Activated CD4-positive, CD25-positive, alpha-beta regulatory T cell (primary cell): Measurements from ENCODE around the gene CRYGB.

Source experiments
- DNase-seq, 4 experiments: peaks; one replicate each; lab custom pipeline; 2025; lab: John Stamatoyannopoulos, UW

The CRYGB gene, protein sequence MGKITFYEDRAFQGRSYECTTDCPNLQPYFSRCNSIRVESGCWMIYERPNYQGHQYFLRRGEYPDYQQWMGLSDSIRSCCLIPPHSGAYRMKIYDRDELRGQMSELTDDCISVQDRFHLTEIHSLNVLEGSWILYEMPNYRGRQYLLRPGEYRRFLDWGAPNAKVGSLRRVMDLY

DNA sequence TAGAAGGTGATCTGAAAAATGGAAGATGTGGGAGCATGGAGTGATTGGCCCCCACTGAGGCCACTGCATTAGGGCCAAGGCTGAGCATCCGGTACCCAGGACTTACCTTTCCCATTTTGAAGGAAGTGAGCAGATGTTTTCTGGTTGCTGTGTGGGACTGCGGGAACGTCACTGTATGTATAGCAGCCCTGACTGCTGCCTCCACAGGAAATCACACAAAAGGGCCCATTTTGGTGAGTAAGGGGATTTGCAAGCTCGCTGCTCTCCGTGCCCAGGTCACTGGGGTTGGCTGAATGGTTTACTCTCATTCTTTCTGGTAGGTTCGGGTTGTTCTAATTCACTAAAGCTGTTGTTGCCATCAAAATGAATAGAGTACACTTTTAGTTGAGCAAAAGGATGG, at the start of gene CRYGB:
CRYGB (minus strand) TSS at position 153 of the 400 bp plus-strand sequence; CDS start at position 115, 38 bp downstream.
- DNase-seq: no peak

DNA sequence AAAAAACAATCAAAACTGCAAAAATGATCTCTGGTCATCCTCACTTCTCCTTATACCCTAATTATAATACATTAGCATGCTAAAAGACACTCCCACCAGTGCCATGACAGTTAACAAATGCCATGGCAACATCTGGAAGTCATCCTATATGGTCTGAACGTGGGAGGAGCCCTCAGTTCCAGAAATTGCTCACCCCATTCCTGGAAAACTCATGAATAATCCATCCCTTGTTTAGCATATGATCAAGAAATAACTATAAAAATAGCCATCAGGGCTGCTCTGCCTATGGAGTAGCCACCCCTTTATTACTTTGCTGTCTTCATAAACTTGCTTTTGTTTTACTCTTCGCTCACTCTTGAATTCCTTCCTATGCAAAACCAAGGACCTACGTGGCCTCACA, 49.6 kb upstream of the CRYGB start:
- no peak for DNase-seq

- DNase-seq: no peak
Measured at GRCh38 chr2:208192611-208193236, 46.8 kb upstream of the CRYGB start.

DNA sequence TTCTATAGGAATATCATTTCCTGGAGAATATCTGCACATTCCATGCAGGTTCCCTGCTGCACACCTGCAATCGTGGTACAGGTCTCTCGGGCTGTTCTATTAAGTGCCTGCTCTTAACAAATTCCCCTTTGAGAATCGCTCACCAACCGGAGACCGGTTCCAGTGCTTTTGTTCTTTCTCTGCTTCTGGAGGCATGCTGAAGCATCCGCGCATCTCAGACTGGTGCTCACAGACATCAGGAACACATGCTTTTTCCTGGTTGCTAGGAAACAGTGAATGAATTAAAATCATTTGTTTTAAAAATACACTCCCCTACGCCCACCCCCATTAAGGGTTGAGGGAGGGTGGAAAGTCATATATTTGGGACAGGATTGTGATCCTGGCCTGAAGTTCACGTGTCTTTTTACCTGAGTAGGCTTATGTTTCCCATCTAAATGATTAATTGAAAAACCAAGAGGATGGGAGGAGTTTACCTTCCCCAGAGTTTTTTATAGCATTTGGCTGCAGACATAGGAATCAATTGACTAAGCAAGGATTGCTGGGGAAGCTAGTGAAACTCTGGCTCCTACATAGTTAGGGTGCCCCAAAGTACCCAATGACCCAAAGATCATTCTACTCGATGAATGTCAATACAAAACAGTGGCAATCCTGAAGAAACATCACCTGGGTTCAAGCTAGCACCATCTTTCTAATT, 44.0 kb upstream of the CRYGB start, which contains the start of gene C2orf80:
C2orf80 (minus strand) TSS at position 221 of the 694 bp plus-strand sequence. CDS start 3,044 bp downstream, outside the sequence.
- no peak for DNase-seq

GRCh38 chr2:208189069-208189809, 43.3 kb upstream of the CRYGB start:
- no peak for DNase-seq

- no peak for DNase-seq
Measured at GRCh38 chr2:208186893-208187292, 40.9 kb upstream of the CRYGB start.

- no peak for DNase-seq
Measured at GRCh38 chr2:208186465-208186864, 40.5 kb upstream of the CRYGB start.

GRCh38 chr2:208183972-208184705, 38.2 kb upstream of the CRYGB start:
- DNase-seq: no peak

DNA sequence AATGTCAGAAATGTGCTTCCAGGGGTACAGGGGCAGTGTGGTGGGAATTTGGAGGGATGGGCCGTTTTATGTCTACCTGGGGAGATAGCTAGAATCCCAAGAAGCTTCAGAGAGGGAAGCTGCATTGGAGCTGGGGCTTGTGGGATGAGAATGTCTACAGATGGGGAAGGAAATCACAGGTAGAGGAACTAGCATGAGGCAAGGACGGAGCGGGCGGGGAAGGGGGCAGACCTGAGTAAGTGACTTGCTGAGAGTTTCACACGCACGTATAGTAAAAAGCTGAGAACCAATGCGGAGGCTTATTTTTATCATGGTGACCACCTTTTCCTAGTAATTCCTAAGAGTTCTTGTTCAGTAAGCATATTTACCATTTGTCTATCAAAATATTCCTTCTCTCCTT, 37.6 kb upstream of the CRYGB start:
- no peak for DNase-seq

- no peak for DNase-seq
Measured at GRCh38 chr2:208182835-208183234, 36.9 kb upstream of the CRYGB start.

- no peak for DNase-seq
Measured at GRCh38 chr2:208179028-208179609, 33.2 kb upstream of the CRYGB start.

DNA sequence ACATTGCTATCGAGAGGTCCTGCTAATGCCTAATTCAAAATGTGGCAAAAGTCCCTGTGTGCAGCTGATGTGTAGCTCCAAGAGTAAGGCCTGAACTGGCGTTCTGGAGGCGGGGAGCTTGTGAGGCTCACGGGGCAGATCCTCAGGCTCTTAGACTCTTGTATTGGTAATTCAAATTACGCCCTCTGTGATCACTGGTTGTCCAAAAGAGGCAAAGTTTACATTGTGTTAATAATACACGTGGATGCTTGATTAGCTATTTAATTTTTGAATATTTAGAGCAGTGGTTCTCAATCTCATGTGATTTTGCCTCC, 29.8 kb upstream of the CRYGB start:
- no peak for DNase-seq

DNA sequence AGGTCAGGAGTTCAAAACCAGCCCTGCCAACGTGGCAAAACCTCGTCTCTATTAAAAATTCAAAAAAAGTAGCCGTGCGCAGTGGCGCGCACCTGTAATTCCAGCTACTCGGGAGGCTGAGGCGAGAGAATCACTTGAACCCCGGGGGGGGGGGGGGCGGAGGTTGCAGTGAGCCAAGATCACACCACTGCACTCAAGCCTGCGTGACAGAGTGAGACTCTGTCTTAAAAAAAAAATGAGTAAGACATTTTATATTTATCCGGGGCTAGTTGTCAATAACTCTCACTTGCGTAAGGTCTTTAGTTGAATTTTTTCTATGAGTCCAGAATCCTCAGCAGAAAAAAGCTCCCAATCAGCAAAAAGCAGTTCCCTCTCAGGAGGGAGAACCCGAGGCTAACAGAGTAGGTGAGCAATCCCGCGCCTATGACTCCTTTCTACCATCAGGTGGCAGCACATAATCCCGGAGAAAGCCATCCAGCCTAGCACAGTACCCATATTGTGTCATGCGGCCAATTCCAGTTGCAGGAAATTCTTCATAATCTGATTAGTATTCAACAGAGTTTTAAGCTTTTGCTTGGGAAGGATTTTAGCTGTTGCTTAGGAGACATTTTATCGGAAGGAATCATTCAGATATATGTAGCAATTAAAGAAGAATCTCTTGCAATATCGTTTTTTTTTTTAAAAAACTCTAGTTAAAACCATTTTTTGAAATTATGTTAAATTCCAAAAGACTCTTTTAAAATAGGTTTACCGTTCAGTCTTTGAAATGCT, 29.3 kb upstream of the CRYGB start:
- peak in 3 of 4 experiments; percentile 3 to 17 (median 13) for DNase-seq

DNA sequence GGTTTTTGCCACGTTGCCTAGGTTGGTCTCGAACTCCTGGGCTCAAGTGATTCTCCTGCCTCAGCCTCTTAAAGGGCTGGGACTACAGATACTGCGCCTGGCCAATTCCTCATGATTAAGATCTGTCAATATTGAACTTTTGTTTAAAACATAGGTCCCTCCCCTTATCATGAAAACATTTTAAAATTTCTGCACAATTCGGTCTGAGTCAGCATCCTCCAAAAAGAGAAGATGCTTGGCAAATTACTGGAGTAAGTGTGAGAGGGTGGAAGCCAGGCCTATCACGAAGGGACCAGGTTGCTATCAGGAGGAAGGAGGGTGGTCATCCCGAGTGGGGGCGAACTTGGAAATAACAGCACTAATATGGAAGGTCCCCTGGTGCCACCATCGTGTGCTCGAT, 28.2 kb upstream of the CRYGB start:
- no peak for DNase-seq

DNA sequence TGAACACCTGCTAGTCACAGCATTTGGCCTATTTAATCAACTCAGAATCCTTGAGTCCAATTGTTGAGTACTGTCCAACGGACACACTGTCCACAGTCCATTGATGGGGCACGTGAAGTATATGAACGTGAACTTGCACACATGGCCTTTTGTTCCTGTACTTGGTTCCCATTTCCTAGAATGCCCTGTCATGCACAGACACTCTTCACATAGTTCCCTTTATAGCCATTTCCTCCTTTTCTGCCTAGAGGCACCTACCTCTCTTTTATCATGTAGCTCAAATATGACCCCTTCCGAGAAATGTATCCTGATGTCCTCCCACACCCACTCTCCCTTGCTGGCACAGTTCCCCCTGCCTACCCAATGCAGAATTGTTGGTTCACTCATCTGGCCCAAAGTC, 26.2 kb upstream of the CRYGB start:
- DNase-seq: no peak

DNA sequence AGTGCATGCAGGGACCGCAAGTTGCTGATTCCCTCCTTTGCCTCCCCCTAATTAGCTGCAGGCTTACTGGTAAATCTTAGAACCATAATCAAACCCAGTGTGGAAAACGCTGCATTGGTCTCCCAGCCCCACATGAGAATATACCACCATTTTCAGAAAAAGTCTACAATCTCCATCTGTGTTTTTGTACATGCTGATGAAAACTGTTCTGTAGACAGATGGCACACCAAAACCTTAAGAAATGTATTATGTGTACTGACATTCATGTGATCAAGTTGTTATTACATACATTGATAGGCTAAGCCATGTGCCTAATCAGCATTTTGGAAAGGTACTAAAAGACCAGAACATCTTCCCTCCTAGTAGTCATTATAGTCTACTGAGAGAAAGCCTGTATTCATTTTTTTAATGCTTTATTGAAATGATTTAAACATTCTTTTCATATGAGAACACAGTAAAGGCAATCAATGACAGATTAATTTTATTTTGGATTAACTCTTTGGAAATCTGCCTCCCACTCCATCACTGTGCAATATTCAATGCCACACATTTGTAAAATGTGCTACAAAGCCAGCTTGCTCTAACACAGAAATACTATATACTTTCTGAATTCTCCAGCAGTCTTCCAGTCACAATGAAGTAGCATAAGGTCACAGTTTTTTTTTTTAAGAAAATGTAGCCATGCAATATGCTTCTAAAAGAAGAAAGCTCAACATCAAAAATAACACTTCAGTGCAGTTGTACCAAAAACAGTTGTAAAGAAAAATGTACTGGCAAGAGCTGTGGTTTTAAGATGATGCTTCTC, 19.2 kb upstream of the CRYGB start:
- no peak for DNase-seq

DNA sequence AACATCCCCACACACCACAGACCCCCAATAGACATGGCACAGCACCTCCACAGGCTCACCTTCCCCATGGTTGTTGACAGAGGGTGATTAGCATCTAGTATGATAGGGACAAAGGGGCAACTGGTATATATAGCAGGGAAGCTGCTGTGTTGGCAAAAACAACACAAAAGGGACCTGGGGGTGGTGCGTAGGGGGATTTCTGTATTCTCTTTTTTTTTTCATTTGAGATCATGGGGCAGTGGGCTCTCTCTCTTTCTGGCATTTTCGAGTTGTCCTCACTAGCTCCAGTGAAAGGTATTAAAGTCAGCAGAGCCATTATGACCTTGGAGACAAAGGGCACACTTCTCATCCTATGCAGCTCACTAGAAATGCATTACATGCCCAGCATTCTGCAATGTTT, 17.5 kb upstream of the CRYGB start, which contains the start of gene CRYGA:
CRYGA (minus strand) TSS at position 101 of the 400 bp plus-strand sequence; CDS start at position 68, 33 bp downstream.
- DNase-seq: no peak

- no peak for DNase-seq
Measured at GRCh38 chr2:208156439-208156838, 10.5 kb upstream of the CRYGB start.

DNA sequence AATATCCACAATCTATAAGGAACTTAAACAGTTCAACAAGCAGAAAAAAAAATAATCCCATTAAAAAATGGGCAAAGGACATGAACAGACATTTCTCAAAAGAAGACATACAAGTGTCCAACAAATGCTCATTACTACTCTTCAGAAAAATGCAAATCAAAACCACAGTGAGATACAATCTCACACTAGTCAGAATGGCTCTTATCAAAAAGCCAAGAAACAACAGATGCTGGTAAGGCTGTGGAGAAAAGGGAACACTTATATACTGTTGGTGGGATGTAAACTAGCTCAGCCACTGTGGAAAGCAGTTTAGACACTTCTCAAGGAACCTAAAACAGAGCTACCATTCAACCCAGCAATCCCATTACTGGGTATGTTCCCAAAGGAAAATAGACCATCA, 7.2 kb upstream of the CRYGB start:
- no peak for DNase-seq

DNA sequence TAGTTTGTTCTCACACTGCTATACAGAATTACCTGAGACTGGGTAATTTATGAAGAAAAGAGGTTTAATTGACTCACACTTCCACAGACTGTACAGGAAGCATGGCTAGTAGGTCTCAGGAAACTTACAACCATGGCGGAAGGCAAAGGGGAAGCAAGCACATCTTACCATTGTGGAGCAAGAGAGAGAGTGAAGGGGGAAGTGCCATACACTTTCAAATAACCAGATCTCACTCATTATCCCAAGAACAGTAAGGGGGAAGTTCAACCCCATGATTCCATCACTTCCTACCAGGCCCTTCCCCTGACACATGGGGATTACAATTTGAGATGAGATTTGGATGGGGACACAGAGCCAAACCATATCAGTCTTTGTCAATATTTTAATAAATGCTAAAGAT, 5.0 kb upstream of the CRYGB start:
- DNase-seq: no peak
